SK-N-SH treated with all-trans-retinoic acid at 6 μM for 48 hours (cell line): ENCODE results near the gene OLFM1.

Source experiments
- BACH2 ChIP-seq: fragments of 250-450 bp; sonication (Bioruptor Pico); IDR thresholded peaks from 2 replicates; pipeline ENCODE4 v1.9.0; 2021; ENCODE audit warnings: mild to moderate bottlenecking, borderline replicate concordance
- CREB5 ChIP-seq: fragments of 250-450 bp; sonication (Bioruptor Pico); IDR thresholded peaks from 2 replicates; pipeline ENCODE4 v1.5.1; 2020; ENCODE audit warnings: low read depth, mild to moderate bottlenecking, moderate library complexity
- CSRNP3 ChIP-seq: fragments of 250-450 bp; sonication (Bioruptor Pico); IDR thresholded peaks from 2 replicates; pipeline ENCODE4 v1.5.1; 2021; ENCODE audit warnings: mild to moderate bottlenecking, moderate library complexity
- GLIS3 ChIP-seq: fragments of 250-450 bp; sonication (Bioruptor Pico); IDR thresholded peaks from 2 replicates; pipeline ENCODE4 v1.5.0; 2020; ENCODE audit warnings: mild to moderate bottlenecking, moderate library complexity
- PATZ1 ChIP-seq: fragments of 250-450 bp; sonication (Bioruptor Pico); IDR thresholded peaks from 2 replicates; pipeline ENCODE4 v1.8.0; 2020; ENCODE audit warnings: mild to moderate bottlenecking, moderate library complexity, borderline replicate concordance
- ZFP30 ChIP-seq: fragments of 450-650 bp; formaldehyde crosslinking; IDR thresholded peaks from 2 replicates; pipeline ENCODE4 v1.5.0; 2022; ENCODE audit warnings: mild to moderate bottlenecking, moderate library complexity
- ZNF565 ChIP-seq: fragments of 450-650 bp; formaldehyde crosslinking; conservative IDR thresholded peaks from 2 replicates; pipeline ENCODE4 v1.5.0; 2020; ENCODE audit warnings: low read depth, mild to moderate bottlenecking, moderate library complexity
- ZNF8 ChIP-seq: fragments of 450-650 bp; formaldehyde crosslinking; IDR thresholded peaks from 2 replicates; pipeline ENCODE4 v1.5.0; 2020; ENCODE audit warnings: mild to moderate bottlenecking, moderate library complexity

- TF ChIP-seq ZNF8 (no peak), CSRNP3 (CRISPR knock-in tag) (no peak), GLIS3 (CRISPR knock-in tag) (no peak), CREB5 (no peak), BACH2 (CRISPR knock-in tag) (no peak), ZFP30 (CRISPR knock-in tag) (no peak), PATZ1 (CRISPR knock-in tag) (no peak), ZNF565 (CRISPR knock-in tag) (no peak)
These were observed 18.6 kb upstream of the OLFM1 start for GRCh38 chr9:135068776-135069415.
